ENCODE results near the gene PRSS53.

Gene PRSS53

GRCh38 chr16:31050280-31051030 is 38.3 kb downstream of the PRSS53 start:
- no peak for FAIRE-seq
- DNase-seq (ENCODE audit: low spot score) = no peak

DNA sequence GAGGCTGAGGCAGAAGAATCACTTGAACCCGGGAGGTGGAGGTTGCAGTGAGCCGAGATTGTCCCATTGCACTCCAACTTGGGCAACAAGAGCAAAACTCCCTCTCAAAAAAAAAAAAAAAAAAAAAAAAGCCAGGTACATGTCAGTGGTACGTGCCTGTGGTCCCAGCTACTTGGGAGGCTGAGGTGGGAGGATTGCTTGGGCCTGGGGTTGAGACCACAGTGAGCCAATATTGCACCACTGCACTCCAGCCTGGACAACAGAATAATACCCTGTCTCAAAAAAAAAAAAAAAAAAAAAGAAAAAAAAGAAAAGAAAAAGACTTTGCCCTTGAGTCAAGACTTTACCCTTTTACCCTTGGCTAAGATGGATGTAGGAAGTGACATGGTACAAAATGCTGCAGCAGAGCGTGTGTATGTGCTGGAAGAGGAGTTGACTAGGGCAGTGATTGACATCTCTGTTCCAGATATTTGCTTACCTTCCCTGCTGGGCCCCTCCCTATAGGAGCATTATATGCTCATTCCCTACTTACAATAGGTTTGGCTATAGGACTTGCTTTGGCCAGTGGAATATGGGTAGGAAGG is 44.8 kb downstream of the PRSS53 start:
- no peak for FAIRE-seq
- no peak for DNase-seq (ENCODE audit: low spot score)

- FAIRE-seq (no peak), DNase-seq (ENCODE audit: low spot score) (no peak)
Observed at GRCh38 chr16:31043352-31043751, 45.4 kb downstream of the PRSS53 start.

DNA sequence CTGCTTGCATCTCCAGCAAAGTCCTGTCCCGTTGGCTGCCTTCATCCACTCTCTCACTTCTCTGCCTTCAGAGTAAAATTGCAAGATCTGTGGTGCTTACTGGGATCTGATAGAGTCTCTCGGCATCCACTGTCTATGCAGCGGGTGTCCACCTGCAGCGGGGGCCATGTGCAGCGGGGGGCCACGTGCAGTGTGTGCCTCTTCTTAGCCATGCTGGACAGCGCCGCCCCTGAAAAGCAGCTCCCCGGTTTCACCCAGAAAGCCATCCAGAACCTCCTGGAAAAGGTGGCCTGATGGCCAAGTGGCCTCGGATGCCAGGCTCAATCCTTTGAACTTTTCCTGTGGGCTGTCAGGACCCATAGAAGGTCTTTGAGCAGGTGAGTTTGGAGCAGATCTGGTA is 45.9 kb downstream of the PRSS53 start:
- FAIRE-seq = no peak
- no peak for DNase-seq (ENCODE audit: low spot score)

DNA sequence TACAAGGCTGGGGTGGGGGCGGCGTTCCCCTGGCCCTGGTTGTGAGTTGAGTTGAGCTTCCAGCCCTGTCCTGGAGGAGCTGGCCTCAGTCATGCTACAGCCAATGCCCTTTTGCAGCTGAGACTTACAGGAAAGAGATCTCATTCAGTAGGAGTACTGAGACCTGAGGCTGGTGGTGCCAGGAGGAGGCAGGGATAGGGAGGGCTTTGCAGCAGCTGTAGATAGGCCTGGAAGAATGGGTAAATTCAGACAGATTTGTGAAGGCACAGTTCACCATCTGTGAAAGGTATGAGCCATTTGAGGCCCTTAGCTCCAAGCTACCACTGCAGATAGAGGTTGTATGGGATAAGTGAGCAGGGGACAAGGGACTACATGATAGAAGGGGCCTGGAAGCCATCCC is 49.8 kb downstream of the PRSS53 start:
- no peak for FAIRE-seq
- no peak for DNase-seq (ENCODE audit: low spot score)

DNA sequence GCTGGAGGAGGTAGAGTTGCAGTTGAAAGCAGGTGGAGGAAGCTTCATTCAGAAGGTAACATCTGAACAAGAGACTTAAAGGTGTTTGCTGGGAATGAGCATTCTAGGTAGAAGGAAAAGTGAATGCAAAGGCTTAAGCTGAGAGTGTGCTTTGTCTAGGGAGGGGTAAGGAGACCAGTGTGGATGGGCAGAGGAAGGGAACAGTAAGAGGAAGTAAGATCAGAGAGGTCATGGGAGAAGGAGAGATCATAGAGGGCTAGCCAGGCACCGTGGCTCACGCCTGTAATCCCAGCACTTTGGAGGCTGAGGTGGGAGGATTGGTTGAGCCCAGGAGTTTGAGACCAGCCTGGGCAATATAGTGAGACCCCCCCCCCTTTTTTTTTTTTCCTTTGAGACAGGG is 52.1 kb downstream of the PRSS53 start:
- FAIRE-seq = no peak
- DNase-seq (ENCODE audit: low spot score) = no peak

- peak; percentile 93 for DNase-seq (ENCODE audit: low spot score)
- no peak for FAIRE-seq
Observed at GRCh38 chr16:31033709-31034492, 54.8 kb downstream of the PRSS53 start.

Data from urothelium cell line (cell line).